COR-L47 (cell line): ENCODE results near the gene SMYD3.

ENCODE experiments used
- DNase-seq: peaks from one replicate; lab custom pipeline; 2025; lab: John Stamatoyannopoulos, UW

Gene SMYD3

GRCh38 chr1:246462986-246463385 is 44.1 kb downstream of the SMYD3 start:
- no peak for DNase-seq

GRCh38 chr1:246460406-246460805 is 46.7 kb downstream of the SMYD3 start:
- DNase-seq: no peak

GRCh38 chr1:246459221-246459620 is 47.9 kb downstream of the SMYD3 start:
- no peak for DNase-seq

DNA sequence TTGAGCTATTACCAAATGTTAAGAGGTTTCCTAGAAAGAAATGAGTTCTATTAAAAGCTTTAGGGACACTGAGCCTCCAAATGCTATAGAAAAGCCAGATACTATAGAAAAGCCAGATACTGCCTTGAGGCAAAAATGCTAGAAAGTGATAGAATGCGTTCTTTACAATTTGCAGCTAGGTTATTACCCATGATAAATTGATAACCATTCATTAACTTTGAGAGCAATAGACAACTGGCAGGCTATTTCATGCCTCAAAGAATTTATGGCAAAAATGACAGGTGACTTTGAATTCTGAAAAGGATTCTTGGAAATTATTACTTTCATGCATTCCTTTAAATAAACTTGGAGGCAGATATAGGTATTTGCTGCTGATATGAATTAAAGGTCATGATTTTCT is 51.6 kb downstream of the SMYD3 start:
- no peak for DNase-seq

- no peak for DNase-seq
Measured at GRCh38 chr1:246454655-246455054, 52.4 kb downstream of the SMYD3 start.

- peak; percentile 51 for DNase-seq
Measured at GRCh38 chr1:246450611-246451251, 56.3 kb downstream of the SMYD3 start.

DNA sequence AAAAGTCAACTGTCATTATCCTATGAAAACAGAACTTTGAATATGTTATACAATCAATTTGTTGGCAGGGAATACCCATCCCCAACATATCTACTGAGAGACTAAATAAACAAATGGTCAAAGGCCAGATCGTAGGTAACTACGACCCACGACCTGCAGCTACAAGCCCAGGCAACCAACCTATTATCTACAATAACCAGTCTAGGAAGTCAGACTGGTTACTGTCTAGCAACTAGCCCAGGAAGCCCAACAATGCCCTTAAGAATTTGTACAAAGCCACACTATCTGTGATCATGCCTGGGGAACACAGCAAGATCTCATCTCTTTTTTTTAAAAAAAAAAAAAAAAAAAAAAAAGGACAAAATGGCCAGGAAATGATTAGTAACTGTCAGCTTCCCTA is 58.7 kb downstream of the SMYD3 start:
- DNase-seq: no peak

DNA sequence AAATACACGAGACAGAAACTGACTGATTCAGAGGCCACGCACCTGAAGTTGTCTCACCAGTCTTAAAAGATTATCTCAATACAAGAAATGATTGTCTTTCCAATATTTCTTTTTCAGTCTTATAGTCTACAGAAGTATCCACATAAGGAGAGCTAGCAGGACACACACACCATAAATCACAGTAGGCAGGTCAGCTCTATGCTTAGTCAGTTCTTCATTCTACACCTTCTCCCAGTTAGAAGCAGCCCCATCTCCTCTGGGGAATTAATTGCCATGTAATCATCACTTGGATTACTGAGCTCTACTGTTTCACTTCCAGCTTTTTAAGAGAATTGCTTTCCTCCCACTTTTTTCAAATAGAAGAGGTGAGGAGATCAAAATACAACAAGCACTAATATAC is 59.6 kb downstream of the SMYD3 start:
- no peak for DNase-seq

GRCh38 chr1:246445503-246445902 is 61.6 kb downstream of the SMYD3 start:
- no peak for DNase-seq

GRCh38 chr1:246444617-246445016 is 62.5 kb downstream of the SMYD3 start:
- no peak for DNase-seq

GRCh38 chr1:246437961-246438360 is 69.1 kb downstream of the SMYD3 start:
- no peak for DNase-seq

- no peak for DNase-seq
Measured at GRCh38 chr1:246435421-246436041, 71.5 kb downstream of the SMYD3 start.

DNA sequence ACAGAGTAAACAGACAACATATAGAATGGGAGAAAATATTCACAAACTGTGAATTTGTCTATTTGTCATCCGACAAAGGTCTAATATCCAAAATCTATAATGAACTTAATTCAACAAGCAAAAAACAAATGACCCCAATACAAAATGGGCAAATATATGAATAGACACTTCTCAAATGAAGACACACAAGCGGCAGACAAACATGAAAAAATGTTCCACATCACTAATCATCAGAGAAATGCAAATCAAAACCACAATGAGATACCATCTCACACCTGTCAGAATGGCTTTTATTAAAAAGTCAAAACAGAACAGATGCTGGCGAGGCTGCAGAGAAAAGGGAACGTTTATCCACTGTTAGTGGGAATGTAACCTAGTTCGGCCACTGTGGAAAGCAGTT is 72.7 kb downstream of the SMYD3 start:
- DNase-seq: no peak

DNA sequence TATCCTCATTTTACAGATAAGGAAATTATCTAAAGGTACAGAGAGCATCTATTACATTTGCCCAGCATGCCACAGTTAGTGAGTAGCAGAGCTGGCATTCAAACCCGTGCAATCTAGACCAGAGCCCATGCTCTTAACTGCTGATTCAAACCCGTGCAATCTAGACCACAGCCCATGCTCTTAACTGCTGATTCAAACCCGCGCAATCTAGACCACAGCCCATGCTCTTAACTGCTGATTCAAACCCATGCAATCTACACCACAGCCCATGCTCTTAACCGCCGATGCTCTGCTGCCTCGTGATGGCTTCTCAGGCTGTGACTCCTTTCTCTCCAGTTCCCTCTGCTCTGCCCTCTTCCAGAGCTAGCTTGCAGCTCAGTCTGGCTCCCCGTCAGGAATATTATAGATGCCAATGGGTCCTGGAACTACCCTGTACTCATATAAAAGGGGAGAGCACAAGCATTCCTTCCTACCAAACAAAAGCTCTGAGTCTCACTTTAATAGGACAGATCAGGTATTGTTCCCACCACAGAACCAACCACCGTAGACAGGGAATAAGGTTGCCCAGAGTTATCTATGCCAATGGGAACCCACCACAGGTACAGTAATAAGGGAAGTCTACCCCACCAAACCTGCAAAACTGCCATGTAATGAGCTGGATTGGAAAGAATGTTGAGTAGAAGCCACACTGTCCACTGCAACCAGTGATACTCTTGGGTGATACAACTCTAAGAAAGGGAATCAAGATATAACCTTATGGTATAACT is 78.4 kb downstream of the SMYD3 start:
- DNase-seq: no peak

DNA sequence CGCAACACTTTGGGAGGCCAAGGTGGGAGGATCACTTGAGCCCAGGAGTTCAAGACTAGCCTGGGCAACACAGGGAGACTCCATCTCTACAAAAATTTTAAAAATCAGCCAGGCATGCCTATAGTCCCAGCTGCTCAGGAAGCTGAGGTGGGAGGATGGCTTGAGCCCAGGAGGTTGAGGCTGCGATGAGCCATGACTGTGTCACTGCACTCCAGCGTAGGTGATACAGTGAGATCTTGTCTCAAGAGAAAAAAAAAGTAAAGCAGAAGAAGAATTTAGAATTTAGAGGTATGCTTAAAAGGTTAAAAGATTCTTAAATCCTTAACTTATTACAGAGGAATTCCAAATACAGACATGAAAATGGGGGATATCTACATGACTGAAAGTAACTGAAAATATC is 79.5 kb downstream of the SMYD3 start:
- no peak for DNase-seq

DNA sequence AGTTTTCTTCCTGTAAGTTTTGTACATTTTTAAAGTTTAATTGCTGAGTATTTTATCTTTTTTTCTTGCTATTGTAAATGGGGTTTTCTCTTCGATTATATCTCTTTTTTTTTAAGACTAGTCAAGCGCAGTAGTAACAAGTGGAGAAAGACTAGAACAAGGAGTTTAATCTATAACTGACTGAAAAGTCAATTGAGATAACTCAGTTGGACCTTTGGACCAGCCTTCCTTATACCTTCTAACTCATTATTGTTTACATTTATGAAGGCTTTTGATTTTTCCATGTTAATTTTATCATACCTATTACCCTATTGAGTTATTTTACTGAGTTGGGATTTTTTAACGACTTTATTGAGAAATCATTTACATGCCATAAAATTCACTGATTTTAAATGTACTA is 81.2 kb downstream of the SMYD3 start:
- DNase-seq: no peak

DNA sequence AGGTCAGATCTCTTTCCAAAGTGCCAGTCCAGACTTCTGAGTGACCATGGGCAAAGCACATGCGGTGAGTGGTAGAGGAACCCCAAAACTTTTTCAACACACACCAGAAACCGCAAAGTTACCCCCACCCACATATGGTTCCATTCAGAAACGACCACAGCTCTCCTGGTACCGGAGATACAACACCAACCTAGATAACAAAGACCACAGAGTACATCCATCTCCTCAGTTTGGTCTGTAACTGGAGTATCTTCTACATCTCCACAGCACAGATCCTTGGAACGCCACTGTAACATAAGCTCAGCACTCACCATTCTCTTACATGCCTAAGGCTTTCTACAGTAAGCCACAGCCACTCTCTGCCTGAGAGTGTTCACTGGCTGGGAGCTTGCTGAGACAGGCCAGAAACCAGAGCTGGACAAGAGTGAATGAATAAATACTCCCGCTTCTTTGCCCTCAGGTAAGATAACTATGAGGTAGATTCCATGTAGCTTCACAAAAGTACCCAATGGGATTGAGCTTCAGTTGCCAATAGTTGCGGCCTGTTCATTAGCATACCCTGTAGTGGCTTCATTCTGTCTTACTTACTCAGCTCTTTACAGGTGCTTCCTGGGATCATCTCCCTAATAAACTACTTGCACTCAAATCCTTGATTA is 81.8 kb downstream of the SMYD3 start:
- DNase-seq: no peak

GRCh38 chr1:246420300-246420699 is 86.8 kb downstream of the SMYD3 start:
- no peak for DNase-seq

- DNase-seq: no peak
Measured at GRCh38 chr1:246418565-246419312, 88.3 kb downstream of the SMYD3 start.

GRCh38 chr1:246417813-246418564 is 89.1 kb downstream of the SMYD3 start:
- DNase-seq: no peak

DNA sequence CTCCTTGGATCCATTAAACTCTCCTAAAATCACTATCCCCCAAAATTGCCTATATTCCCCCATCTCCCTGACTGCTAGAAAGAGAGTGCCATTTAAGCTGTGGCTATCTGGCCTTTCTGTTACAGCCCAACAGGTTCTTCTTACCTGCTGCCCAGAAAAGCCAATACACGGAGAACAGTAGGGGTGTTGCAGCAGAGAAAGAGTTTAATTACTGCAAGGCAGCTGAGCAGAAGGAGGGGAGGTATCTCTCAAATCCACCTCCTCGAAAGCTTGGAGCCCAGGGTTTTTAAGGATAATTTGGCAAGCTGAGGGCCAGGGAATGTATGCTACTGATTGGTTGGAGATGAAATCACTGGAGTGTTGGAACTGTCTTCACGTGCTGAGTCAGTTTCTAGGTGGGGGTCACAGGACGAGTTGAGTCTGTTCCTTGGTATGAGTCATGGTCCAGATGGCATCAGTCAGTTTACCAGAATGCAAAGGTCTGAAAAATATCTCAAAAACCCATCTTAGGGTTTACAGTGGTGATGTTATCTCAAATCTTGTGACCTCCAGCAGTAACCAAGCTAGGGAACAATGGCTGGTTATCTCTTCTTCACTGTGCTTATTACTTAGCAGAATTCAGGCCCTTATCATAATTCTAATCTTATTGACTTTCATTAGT is 89.8 kb downstream of the SMYD3 start:
- DNase-seq: no peak
